ENCODE data around the gene PPM1H. TPM values are rescaled to one million over a fixed set of nuclear protein-coding genes. Genes with fewer than 3 reads are reported as not detected.

Gene PPM1H
- total and polyA plus RNA-seq, 12 donors, result 0.81 to 5.5 (median 2.6) TPM

- Histone ChIP-seq H3K36me3 (replicated peaks in 1 of 2) (no peaks in the 10 kb centered on the region), H3K27ac (no peak overlapping the region), H3K4me3 (no peak overlapping the region), H3K27me3 (no peaks in the 10 kb centered on the region), H3K4me1 (replicated peaks in 1 of 2) (peaks cover 0 to 8% of the 10 kb centered on the region in 2 donors), H3K9me3 (replicated peaks in 1 of 3) (no peaks in the 10 kb centered on the region)
- DNase-seq, result no peak
- no peak for TF ChIP-seq POLR2A (IDR thresholded peaks at IDR 0.05)
- TF ChIP-seq, protein P1, sequence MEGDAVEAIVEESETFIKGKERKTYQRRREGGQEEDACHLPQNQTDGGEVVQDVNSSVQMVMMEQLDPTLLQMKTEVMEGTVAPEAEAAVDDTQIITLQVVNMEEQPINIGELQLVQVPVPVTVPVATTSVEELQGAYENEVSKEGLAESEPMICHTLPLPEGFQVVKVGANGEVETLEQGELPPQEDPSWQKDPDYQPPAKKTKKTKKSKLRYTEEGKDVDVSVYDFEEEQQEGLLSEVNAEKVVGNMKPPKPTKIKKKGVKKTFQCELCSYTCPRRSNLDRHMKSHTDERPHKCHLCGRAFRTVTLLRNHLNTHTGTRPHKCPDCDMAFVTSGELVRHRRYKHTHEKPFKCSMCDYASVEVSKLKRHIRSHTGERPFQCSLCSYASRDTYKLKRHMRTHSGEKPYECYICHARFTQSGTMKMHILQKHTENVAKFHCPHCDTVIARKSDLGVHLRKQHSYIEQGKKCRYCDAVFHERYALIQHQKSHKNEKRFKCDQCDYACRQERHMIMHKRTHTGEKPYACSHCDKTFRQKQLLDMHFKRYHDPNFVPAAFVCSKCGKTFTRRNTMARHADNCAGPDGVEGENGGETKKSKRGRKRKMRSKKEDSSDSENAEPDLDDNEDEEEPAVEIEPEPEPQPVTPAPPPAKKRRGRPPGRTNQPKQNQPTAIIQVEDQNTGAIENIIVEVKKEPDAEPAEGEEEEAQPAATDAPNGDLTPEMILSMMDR (IDR thresholded peaks at IDR 0.05), result no peak
- intact Hi-C loops (cut with DNase I), result no loop called here
- 58 to 65% (median 62%) methylated on average over 5 of the region's 5 CpGs for WGBS, 4 donors
These were observed 142.6 kb downstream of the PPM1H start for GRCh38 chr12:62792236-62792870.

DNA sequence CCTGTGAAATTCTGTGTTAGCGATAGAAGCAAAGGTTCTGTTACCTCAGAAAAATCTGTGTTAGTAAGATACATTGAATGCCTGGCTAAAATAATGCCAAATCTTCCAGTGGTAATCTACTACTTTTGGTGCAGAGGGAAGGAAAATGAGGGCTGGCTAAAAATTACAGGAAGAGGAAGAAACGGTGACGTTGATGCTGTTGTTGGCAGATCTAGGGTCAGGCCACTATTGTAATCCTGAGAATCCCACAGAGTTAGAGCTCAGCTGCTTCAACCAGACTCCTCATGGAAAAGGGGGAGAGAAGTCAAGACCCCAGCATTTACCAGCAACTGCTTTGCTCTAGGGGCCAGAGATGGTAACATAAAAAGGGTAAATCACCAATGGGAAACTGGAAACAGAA, 145.1 kb downstream of the PPM1H start:
- Histone ChIP-seq H3K27ac (peak overlapping the region in 1 of 5 donors; percentile 13), H3K27me3 (no peaks in the 10 kb centered on the region), H3K9me3 (replicated peaks in 1 of 3) (no peaks in the 10 kb centered on the region), H3K4me1 (replicated peaks in 1 of 2) (peaks cover 0 to 9% of the 10 kb centered on the region in 2 donors), H3K36me3 (replicated peaks in 1 of 2) (no peaks in the 10 kb centered on the region), H3K4me3 (no peak overlapping the region)
- TF ChIP-seq, protein P1 (IDR thresholded peaks at IDR 0.05), result no peak
- no peak for TF ChIP-seq POLR2A (IDR thresholded peaks at IDR 0.05)
- intact Hi-C loops (cut with DNase I), result no loop called here
- WGBS, 4 donors, result 75 to 80% (median 77%) methylated on average over 3 of the region's 3 CpGs
- DNase-seq, result no peak

GRCh38 chr12:62787611-62788010, 147.3 kb downstream of the PPM1H start:
- intact Hi-C loops (cut with DNase I), result no loop called here
- Histone ChIP-seq H3K4me3 (no peak overlapping the region), H3K9me3 (replicated peaks in 1 of 3) (no peaks in the 10 kb centered on the region), H3K36me3 (replicated peaks in 1 of 2) (no peaks in the 10 kb centered on the region), H3K4me1 (replicated peaks in 1 of 2) (peaks cover 0 to 4% of the 10 kb centered on the region in 2 donors), H3K27ac (no peak overlapping the region), H3K27me3 (no peaks in the 10 kb centered on the region)
- no peak for TF ChIP-seq POLR2A (IDR thresholded peaks at IDR 0.05)
- TF ChIP-seq, protein P1 (IDR thresholded peaks at IDR 0.05), result no peak
- WGBS, 4 donors, result 34 to 53% (median 50%) methylated on average over 4 of the region's 4 CpGs
- no peak for DNase-seq

- 86 to 88% (median 87%) methylated on average over 6 of the region's 6 CpGs for WGBS, 4 donors
- no peaks in the 10 kb centered on the region for H3K36me3 ChIP-seq (replicated peaks in 1 of 2)
- no peaks in the 10 kb centered on the region for H3K9me3 ChIP-seq (replicated peaks in 1 of 3)
- peaks cover 0 to 4% of the 10 kb centered on the region in 2 donors for H3K4me1 ChIP-seq (replicated peaks in 1 of 2)
- DNase-seq, result no peak
- H3K27ac ChIP-seq, result peak overlapping the region in 3 of 5 donors; percentile 11 to 77 (median 33)
- TF ChIP-seq, protein P1 (IDR thresholded peaks at IDR 0.05), result no peak
- TF ChIP-seq POLR2A (IDR thresholded peaks at IDR 0.05), result no peak
- no peaks in the 10 kb centered on the region for H3K27me3 ChIP-seq
- H3K4me3 ChIP-seq, result no peak overlapping the region
- intact Hi-C loops (cut with DNase I), result no loop called here
These were observed 147.9 kb downstream of the PPM1H start for GRCh38 chr12:62787023-62787422.

All from adrenal gland (tissue), 12 donors.